Heart left ventricle (tissue), 13 donors: ENCODE data around the gene SLC44A1.

Experiments
- POLR2A ChIP-seq, 2 donors: fragments of 450-650 bp; IDR thresholded peaks; one replicate each; pipeline ENCODE4 v1.6.1; 2017; ENCODE audit warnings: antibody characterized with exemption in 2 of 2, mild to moderate bottlenecking in 2 of 2, moderate library complexity in 2 of 2
- TF ChIP-seq, protein P1 (sequence below), 12 donors: fragments of 200-600 bp; sonication (generic) in 4 of 12; IDR thresholded peaks; one replicate each; pipeline versions ENCODE4 v1.5.0 to v1.8.0; 2018 to 2022; ENCODE audit warnings: antibody characterized with exemption in 12 of 12, mild to moderate bottlenecking in 5 of 12
- donor health status: ischemic (EF 13 %, LVEDD 7.1; RV severe dilation, severe dysfunction).
- donor health status: DM: no; HTN: yes; CAD: no.
- donor health status: DM: no; HTN: no; CAD: no.
- donor health status: ischemic (EF 25% LVEDD 6.9; RV normal size, moderate dysfunction).
- donor health status: ischemic (EF 25% LVEDD 5.7; RV mildly dilated, moderate dysfunction).
- donor health status: ischemic (EF 35%, LVEDD 5.7; RV mildly dilated, moderate dysfunction).
- donor health status: nonischemic (EF 11% LVEDD 7.7; RV severe dilation, severe dysfunction).
- donor health status: DM: yes; HTN: yes; CAD: no.
- donor health status: PGD.
- donor health status: ischemic (EF 29% LVEDD 5.4; RV normal size, mild dysfunction).
- donor health status: nonischemic (EF 23%, LVEDD 6.1; RV moderate dilation, normal function).

DNA sequence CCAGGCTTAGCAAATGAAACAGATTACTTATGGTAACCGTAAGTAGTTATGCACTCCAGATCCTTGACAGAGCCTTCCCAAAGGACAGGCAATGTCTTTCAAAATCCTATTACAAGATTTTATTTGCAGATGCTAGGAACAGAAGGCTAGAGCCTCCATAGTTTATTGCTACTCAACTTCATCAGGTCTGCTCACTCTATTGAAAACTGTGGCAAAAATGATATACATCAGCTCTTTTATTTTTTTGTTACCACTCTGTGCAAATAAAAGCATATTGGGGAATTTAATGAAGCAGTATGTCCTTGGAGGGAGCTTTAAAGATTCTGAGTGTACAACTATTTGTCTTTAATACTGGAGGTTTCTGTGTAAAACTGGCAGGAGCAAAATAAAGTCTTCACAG lies 46.5 kb downstream of the SLC44A1 start:
- no peak for TF ChIP-seq POLR2A (IDR thresholded peaks at IDR 0.05)
- TF ChIP-seq, protein P1, sequence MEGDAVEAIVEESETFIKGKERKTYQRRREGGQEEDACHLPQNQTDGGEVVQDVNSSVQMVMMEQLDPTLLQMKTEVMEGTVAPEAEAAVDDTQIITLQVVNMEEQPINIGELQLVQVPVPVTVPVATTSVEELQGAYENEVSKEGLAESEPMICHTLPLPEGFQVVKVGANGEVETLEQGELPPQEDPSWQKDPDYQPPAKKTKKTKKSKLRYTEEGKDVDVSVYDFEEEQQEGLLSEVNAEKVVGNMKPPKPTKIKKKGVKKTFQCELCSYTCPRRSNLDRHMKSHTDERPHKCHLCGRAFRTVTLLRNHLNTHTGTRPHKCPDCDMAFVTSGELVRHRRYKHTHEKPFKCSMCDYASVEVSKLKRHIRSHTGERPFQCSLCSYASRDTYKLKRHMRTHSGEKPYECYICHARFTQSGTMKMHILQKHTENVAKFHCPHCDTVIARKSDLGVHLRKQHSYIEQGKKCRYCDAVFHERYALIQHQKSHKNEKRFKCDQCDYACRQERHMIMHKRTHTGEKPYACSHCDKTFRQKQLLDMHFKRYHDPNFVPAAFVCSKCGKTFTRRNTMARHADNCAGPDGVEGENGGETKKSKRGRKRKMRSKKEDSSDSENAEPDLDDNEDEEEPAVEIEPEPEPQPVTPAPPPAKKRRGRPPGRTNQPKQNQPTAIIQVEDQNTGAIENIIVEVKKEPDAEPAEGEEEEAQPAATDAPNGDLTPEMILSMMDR (IDR thresholded peaks at IDR 0.05) = no peak
